Stimulated activated CD8-positive, alpha-beta memory T cell treated with anti-CD3 and anti-CD28 coated beads, Interleukin-7, amount 100 ng/mL, for 4 hours (primary cell): ENCODE data around the gene ACOT8.
"Not testable (repeated sequence)": the region's sequence is repeated elsewhere in the genome, so short reads cannot be mapped to it uniquely, and the experiment has no call there.

Source experiments
- DNase-seq, 2 donors: peaks; one replicate each; pipeline ENCODE4 v3.0.0-alpha.2; 2020; ENCODE audit warnings: low read depth in 2 of 2

ACOT8 gene

DNA sequence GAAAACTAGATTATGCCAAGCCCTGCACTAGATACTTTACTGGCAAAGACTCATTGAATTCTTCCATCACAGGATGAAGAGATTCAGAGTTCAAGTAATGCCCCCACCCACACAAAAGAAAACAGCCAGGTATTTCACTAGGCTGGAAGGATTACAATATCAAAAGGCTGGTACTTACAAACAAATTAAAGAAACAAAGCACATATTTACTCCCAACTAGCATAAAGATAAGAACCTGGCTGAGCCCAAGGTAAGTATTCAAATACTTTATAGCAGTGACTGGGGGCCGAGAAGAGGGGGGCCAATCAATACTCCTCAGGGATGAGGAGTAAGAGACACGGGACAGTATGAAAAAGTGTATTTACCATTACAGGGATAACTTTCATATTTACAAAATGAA is 3.7 kb downstream of the ACOT8 start:
- no peak for DNase-seq

DNA sequence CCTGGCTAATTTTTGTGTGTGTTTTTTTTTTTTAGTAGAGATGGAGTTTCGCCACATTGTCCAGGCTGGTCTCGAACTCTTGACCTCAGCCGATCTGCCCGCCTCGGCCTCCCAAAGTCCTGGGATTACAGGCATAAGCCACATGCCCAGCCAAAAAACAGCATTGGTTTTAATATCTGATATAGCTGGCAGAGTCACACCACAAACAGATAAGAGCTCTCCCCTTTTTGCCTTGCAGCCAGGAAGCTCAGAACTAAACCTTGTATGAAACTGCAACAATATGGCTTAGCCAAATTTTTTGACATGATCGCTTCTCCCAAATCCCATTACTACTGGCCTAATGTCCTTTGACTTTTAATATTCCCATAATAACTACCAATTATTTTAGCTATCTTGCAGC is 4.9 kb downstream of the ACOT8 start:
- no peak for DNase-seq

- no peak for DNase-seq
Observed at GRCh38 chr20:45851501-45851900, 5.7 kb downstream of the ACOT8 start.

DNA sequence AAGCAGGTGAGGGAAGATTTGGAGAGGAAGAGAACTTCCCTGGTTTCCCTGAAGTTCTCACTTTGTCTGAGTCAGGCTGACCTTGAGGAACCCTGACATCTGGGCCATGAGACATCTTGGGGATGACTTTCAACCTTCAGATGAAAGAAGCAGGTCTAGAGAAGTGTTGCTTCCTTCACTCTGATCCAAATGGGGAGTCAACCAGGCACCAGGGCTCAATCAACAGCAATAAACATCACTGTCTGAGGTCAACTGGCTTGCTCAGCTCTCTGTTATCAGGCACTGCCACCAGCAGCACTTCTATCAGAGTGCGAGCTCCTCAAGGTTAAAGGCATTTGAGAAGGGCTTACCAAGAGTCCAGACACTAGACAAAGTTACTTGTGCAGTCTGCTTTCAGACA is 6.3 kb downstream of the ACOT8 start:
- DNase-seq: no peak

GRCh38 chr20:45850238-45850637 is 7.0 kb downstream of the ACOT8 start:
- no peak for DNase-seq

DNA sequence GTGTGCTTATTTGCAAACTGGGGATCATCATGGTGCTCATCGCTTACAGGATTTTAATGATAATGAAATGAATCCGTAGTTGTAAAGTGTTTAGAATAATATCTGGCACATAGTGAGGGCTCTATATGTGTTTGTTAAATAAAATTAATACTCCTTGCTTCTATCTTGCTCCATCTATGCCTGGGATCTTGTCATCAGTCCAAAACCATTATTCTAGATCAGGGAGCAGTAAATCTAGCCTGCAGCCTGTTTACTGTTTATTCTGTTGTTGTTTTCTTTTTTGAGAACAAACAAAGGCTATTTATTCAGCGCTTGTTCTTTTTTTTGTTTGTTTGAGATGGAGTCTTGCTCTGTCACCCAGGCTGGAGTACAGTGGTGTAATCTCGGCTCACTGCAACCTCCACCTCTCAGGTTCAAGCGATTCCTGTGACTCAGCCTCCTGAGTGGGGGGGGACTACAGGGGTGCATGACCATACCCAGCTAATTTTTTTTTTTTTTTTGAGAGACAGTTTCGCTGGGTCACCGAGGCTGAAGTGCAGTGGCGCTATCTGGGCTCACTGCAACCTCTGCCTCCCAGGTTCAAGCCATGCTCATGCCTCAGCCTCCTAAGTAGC is 8.1 kb downstream of the ACOT8 start:
- no peak for DNase-seq

- no peak for DNase-seq
Observed at GRCh38 chr20:45848421-45848820, 8.8 kb downstream of the ACOT8 start.

DNA sequence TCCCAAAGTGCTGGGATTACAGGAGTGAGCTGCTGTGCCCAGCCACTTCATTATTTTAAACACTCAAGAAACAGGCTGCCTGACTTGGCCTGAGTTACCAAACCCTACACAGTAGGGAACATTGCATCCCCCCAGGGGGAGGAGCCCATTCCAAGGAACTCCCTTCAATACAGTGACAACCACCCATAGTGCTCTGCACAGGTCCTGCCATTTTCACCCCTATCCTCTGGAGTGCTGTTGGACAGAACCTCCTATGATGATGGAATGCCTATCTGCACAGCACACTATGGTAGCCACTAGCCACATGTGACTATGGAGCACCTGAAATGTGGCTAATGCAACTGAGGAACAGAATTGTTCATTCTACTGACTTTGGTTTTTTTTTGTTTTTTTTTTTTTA is 11.7 kb downstream of the ACOT8 start:
- no peak for DNase-seq

GRCh38 chr20:45843506-45843905 is 13.7 kb downstream of the ACOT8 start:
- no peak for DNase-seq

GRCh38 chr20:45842169-45842812 is 14.9 kb downstream of the ACOT8 start:
- DNase-seq: no peak

DNA sequence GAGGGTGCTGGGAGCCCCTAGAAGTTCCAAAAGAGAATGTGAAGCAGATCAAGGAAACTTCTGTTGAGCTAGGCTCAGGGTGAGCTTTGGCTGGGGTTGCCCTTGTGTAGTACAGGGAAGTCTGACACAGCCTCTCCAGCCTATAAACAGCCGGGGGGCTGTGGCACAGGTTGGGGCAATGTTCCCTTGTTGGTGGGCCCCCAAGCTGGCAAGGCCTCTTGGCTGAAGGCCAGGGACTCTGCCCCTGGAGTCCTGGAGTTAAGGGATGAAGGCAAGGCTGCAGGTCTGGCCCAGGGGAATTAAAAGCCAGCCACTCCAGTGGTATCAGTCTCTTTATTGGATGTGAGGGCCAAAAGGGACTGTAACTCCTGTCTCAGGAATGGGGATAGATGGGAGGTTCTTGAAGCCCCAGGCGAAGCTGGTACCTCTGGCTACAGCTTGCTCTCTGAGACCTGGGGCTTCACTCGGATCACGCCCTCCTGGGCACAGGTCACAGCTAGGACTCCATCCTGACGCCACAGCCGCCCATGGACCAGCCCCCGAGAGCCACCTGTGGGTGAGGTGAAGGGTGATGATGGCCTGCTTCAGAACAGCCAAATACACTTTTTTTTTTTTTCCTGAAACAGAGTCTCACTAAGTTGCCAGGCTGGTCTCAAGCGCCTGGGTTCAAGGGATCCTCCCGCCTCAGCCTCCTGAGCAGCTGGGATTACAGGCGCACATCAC is 15.6 kb downstream of the ACOT8 start:
- DNase-seq: no peak

GRCh38 chr20:45840700-45841198 is 16.4 kb downstream of the ACOT8 start:
- DNase-seq: no peak

DNA sequence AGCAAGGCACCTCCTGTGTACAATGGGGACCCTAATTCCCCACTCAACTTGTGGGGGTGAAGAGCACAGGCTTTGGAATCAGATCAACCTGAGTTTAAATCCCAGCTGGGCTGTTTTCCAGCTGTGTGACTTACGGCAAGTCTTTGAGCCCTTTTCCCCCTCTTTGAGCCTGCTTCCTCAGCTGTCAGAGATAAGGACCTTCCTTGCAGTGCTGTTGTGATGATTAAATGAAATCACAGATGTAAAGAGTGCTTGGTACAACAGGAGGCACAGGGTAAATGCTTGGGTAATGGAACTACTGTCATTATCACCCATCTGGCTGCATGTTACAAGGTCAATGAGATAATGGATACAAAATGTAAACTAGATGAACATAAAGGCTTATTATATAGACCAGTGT is 20.4 kb downstream of the ACOT8 start:
- DNase-seq: no peak

DNA sequence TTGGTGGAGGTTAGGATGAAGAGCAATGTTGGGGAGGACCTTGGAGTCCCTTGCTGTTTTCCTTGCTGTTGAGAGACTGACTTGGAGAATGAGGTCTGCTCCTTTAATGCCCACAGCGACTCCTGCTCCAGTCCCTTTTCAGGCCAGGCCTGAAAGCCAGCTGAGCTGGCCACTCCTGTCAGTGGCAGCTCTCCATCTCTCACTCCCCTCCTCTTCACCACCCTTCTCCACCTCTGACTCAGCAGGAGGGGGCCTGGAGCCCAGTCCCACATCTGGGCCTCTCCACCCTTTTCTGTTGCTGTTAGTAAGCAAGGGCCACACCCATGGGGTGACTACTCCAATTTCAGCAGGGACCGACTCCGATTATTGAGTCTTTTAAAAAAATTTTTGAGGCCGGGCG is 21.4 kb downstream of the ACOT8 start:
- DNase-seq: no peak

DNA sequence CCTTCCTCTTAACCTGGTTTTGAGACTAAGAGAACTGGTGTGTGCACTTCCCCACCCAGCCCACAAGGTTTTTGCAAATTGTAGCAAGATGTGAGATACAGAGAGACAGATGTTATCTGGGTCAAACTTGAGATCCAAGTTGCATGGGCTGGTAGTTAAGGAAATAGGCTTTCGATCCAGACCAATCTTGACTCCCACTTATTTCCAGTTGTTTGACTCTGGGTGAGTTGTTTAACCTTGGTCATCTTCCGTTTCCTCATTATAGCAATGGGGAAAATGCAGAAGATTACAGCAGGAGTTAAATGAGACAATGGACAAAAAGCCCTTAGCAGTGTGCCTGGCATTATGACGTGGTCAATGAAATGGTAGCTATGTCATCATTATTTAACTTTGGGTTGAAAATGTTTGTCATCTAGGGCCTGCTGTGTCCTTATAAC is 21.8 kb downstream of the ACOT8 start:
- DNase-seq: no peak

DNA sequence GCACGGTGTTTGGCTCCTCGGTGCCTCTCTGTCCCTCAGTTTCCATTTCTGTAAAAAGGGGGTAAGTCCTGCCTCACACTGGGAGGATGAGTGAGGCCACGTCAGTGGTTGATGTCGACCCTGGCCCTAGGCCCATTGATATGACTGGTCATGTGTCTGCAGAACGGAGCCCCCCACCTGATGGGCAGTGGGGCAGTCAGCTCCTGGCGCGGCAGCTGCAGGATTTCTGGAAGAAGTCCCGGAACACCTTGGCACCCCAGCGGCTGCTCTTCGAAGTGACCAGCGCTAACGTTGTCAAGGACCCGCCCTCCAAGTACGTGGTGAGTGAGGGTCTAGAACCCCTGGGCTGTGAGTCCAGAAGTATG is 22.4 kb downstream of the ACOT8 start:
- DNase-seq: no peak

DNA sequence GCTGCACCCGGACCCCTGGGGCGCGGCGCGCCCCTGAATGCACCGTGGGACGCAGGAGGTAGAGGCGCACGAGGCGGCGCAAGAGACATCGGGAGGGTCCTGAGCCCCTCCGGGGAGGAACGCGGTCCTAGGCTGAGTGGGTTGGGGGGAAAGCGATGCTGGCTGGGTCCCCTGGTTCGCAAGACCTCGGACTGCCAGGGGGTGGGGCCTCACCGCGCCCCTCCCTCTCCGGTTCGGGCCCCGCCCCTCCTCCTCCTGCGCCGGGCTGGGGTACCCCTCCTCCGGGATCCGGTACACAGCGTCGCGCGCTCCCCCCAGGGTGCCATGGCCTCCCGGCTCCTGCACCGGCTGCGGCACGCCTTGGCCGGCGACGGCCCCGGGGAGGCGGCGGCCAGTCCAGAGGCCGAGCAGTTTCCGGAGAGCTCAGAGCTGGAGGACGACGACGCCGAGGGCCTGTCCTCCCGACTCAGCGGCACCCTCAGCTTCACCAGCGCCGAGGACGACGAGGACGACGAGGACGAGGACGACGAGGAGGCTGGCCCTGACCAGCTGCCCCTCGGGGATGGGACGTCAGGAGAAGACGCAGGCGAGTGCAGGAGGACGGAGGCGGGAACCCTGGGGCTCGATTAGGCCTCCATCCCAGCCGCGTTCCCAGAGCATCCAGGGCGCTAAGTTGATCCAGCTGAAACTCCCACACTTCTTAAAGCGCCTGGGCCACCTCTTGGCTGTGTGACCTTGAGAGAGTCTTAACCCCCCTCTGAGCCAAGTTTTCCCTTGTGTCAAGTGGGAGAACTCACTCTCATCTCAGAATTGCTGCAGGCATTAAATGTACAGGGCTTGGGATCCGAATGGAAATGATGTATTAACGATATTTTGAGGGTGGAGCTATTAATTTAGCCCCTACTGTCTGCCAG is 23.1 kb downstream of the ACOT8 start:
- DNase-seq: peak in 1 of 2 donors; percentile 20

GRCh38 chr20:45833030-45833882 is 23.9 kb downstream of the ACOT8 start, which contains the start of gene SNX21:
Gene SNX21, plus strand, starts transcription at chr20:45833799. Its CDS starts 121 bp downstream, at chr20:45833920.
- peak in 1 of 2 donors; percentile 18 for DNase-seq

- no peak for DNase-seq
Observed at GRCh38 chr20:45832619-45833018, 24.6 kb downstream of the ACOT8 start.

- not testable (repeated sequence) for DNase-seq
Observed at GRCh38 chr20:45829673-45830106, 27.5 kb downstream of the ACOT8 start.

GRCh38 chr20:45828589-45828988 is 28.6 kb downstream of the ACOT8 start:
- no peak for DNase-seq
